Measurements from ENCODE around the gene PCNX2. TPM values are rescaled to one million over a fixed set of nuclear protein-coding genes. Genes with fewer than 3 reads are reported as not detected.
A peak's percentile ranks its signal among the peaks of the same experiment; 100 is the strongest.

PCNX2 gene
- total RNA-seq, 1 experiment from 2014 or later, result 11.0 TPM

DNA sequence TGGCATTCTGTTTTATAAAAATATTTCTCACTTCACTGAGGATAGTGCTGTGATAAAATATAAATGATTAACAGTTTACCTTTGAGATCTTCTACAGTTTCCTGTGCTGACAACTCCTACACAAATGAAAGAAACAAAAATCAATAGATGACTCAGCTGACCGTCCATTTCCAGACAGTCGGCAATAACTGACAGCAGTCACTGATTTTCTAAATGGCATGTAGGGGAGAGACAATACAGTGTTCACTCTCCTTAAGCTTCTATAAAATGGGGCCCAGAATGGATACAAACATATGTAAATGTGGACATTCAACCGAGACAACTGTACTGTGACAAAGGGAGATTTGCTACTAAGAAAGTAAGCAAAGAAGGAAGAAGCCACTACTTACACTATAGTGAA is 34.3 kb downstream of the PCNX2 start:
- H3K4me1 ChIP-seq (replicated peaks), result no peaks in the 10 kb centered on the region
- H3K4me3 ChIP-seq, result no peak overlapping the region
- H3K27me3 ChIP-seq (replicated peaks), result no peaks in the 10 kb centered on the region
- no peak overlapping the region for H3K27ac ChIP-seq
- peaks cover 26% of the 10 kb centered on the region for H3K36me3 ChIP-seq
- H3K9me3 ChIP-seq (replicated peaks), result no peaks in the 10 kb centered on the region
- DNase-seq (ENCODE audit: low read depth in 1 of 2, low spot score in 2 of 2), result no peak

DNA sequence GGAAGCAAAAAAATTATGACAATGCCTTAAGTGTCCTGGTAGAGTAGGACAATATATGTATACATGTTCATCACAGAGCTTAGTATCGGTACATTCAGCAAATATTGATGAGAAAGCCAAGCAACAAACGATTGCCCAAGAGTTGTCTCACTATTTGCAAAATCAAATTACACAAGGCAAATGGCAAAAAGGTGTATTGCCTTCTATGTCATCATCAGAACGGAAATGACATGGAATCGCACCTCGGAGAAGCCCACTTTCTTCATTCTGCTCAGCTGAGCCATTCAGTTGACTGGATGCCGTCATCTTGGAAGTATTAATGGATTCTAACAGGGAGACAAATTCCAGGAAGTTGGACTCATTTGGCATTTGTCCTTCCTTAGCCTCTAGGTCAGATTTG is 37.7 kb downstream of the PCNX2 start:
- H3K27me3 ChIP-seq (replicated peaks), result no peaks in the 10 kb centered on the region
- no peak for DNase-seq (ENCODE audit: low read depth in 1 of 2, low spot score in 2 of 2)

DNA sequence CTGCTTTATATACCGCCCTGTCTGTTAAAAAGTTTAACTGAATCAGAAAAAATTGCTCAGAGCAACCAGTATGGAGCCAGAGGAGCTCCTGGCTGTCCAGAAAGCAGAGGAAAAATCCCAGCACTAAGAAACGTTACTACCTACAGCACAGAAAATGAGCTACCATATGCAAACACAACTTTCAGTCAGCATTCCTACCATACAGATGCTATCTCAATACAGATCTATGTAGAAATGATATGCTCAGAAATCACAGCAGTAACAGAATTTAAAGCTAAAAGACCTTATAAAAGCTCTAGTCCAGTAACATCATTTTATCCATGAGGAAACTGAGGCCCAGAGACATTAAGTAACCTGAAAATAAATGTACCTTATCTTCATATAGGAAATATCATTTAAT is 38.7 kb downstream of the PCNX2 start:
- H3K27ac ChIP-seq, result no peak overlapping the region
- H3K9me3 ChIP-seq (replicated peaks), result no peaks in the 10 kb centered on the region
- no peak for DNase-seq (ENCODE audit: low read depth in 1 of 2, low spot score in 2 of 2)
- peaks cover 23% of the 10 kb centered on the region for H3K4me1 ChIP-seq (replicated peaks)
- peaks cover 33% of the 10 kb centered on the region for H3K36me3 ChIP-seq
- no peaks in the 10 kb centered on the region for H3K27me3 ChIP-seq (replicated peaks)
- no peak overlapping the region for H3K4me3 ChIP-seq

More for the DNA sequence above, 37.7 kb downstream of the PCNX2 start:
- Histone ChIP-seq H3K4me3 (no peak overlapping the region), H3K4me1 (replicated peaks) (peaks cover 23% of the 10 kb centered on the region), H3K27ac (no peak overlapping the region), H3K9me3 (replicated peaks) (no peaks in the 10 kb centered on the region), H3K36me3 (peaks cover 26% of the 10 kb centered on the region)

DNA sequence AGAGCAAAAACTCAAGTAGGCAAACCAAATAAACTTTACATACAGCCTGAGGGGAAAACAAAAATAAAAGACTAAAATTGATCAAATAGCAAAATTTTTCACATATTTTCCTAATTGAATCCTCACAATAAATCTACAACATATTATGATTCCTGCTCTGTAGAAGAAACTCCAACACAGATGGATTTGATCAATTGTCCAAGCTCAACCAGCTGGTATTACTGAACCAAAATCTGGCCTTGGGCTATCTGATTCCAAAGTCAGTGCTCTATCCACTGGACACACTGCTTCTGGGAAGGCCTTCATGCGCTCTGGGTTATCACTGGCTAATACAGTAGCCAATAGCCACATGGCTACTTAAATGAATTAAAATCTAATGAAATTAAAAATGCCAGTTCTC is 39.3 kb downstream of the PCNX2 start:
- Histone ChIP-seq H3K27ac (no peak overlapping the region), H3K4me1 (replicated peaks) (peaks cover 23% of the 10 kb centered on the region), H3K27me3 (replicated peaks) (no peaks in the 10 kb centered on the region), H3K4me3 (no peak overlapping the region), H3K36me3 (peaks cover 32% of the 10 kb centered on the region), H3K9me3 (replicated peaks) (no peaks in the 10 kb centered on the region)
- no peak for DNase-seq (ENCODE audit: low read depth in 1 of 2, low spot score in 2 of 2)

DNA sequence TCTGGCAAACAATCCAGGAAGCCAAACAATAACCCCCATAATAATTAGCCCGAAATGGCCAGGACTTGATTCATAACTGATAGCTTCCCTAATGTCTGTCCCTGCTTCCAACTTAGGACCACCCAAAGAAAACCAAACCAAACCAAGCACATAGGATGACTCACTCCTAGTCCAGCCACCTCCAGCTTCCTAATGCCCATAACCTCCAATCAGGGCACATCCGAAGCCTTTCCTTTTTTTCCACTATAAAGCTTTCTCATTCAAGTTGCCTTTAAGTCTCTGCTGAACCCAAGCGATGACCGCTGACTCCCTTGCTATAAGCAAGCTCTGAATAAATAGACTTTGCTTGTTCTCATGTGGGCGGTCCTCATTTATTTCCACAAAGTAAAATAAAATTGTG is 40.4 kb downstream of the PCNX2 start:
- no peak overlapping the region for H3K27ac ChIP-seq
- H3K27me3 ChIP-seq (replicated peaks), result no peaks in the 10 kb centered on the region
- peaks cover 41% of the 10 kb centered on the region for H3K36me3 ChIP-seq
- H3K4me1 ChIP-seq (replicated peaks), result peaks cover 23% of the 10 kb centered on the region
- peak; percentile 73 to 83 for DNase-seq (ENCODE audit: low read depth in 1 of 2, low spot score in 2 of 2)
- no peaks in the 10 kb centered on the region for H3K9me3 ChIP-seq (replicated peaks)
- H3K4me3 ChIP-seq, result no peak overlapping the region

DNA sequence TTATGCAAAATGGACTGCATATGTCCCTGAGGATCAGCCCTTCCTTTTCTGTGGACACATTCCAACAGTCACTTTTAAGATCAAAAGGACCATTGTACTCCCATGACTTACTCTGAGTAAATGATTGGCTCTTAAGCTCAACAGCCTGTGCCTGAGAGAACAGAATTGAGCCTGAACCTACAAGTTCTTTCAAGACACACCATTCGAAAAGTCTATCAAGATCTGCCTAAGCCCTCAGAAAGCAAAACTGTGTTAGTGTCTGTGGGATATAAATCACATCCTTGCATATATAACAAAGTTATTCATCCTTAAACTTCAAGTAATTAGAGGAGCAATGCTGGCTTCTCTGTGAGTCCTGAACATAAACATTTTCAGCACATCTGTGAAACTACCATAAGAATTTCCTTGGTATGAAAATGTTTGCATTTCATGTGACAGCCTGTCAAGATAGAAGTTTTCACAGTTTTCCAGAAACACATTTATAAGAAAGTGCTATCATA is 41.6 kb downstream of the PCNX2 start:
- Histone ChIP-seq H3K9me3 (replicated peaks) (no peaks in the 10 kb centered on the region), H3K4me3 (no peak overlapping the region), H3K27me3 (replicated peaks) (no peaks in the 10 kb centered on the region), H3K36me3 (peaks cover 38% of the 10 kb centered on the region), H3K4me1 (replicated peaks) (peaks cover 23% of the 10 kb centered on the region), H3K27ac (no peak overlapping the region)
- DNase-seq (ENCODE audit: low read depth in 1 of 2, low spot score in 2 of 2), result peak in 1 of 2 experiments; percentile 10

DNA sequence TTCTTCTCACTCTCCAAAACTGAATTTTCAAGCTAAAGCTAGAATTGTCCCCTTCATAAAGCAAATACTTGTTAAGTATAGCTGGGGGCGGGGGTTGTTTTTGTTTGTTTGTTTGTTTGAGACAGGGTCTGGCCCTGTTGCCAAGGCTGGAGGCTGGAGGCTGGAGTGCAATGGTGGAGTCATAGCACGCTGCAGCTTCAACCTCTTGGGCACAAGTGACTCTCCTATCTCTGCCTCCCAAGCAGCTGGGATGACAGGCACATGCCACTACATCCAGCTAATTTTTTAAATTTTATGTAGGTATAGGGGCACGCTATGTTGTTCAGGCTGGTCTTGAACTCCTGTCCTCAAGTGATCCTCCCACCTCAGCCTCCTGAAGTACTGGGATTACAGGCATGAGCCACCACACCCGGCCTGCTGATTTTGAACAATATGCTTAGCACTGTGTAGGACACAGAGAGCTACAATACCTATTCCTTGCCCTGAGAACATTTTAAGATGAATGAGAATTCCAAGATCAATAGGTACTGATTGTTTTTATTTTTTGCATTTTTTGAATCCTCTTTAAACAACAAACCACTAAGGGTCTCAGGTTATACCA is 42.2 kb downstream of the PCNX2 start:
- H3K9me3 ChIP-seq (replicated peaks), result no peaks in the 10 kb centered on the region
- peaks cover 32% of the 10 kb centered on the region for H3K36me3 ChIP-seq
- H3K27me3 ChIP-seq (replicated peaks), result no peaks in the 10 kb centered on the region
- H3K27ac ChIP-seq, result no peak overlapping the region
- DNase-seq (ENCODE audit: low read depth in 1 of 2, low spot score in 2 of 2), result no peak
- H3K4me1 ChIP-seq (replicated peaks), result peaks cover 23% of the 10 kb centered on the region
- H3K4me3 ChIP-seq, result no peak overlapping the region

DNA sequence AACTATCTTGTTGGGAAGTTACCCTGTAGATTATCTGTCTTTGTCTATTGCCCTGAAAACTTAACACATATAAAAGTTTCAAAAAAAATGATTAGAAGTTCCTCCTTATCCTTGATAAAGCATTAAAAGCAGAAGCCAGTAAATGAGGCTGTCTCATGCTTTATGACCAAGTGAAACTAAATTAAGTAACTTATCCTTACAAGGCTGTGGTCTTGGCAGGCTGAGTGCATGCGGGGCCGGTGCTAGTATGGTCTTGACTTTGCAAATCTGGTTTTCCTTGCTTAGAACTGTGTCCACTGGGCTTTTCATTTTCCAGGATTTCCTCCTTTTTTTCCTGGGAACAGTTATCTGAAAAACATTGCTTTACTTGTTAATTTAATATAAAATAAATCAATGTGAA is 43.1 kb downstream of the PCNX2 start:
- no peak for DNase-seq (ENCODE audit: low read depth in 1 of 2, low spot score in 2 of 2)
- peaks cover 23% of the 10 kb centered on the region for H3K36me3 ChIP-seq
- H3K27ac ChIP-seq, result no peak overlapping the region
- H3K9me3 ChIP-seq (replicated peaks), result no peaks in the 10 kb centered on the region
- H3K4me1 ChIP-seq (replicated peaks), result peaks cover 23% of the 10 kb centered on the region
- no peaks in the 10 kb centered on the region for H3K27me3 ChIP-seq (replicated peaks)
- no peak overlapping the region for H3K4me3 ChIP-seq

DNA sequence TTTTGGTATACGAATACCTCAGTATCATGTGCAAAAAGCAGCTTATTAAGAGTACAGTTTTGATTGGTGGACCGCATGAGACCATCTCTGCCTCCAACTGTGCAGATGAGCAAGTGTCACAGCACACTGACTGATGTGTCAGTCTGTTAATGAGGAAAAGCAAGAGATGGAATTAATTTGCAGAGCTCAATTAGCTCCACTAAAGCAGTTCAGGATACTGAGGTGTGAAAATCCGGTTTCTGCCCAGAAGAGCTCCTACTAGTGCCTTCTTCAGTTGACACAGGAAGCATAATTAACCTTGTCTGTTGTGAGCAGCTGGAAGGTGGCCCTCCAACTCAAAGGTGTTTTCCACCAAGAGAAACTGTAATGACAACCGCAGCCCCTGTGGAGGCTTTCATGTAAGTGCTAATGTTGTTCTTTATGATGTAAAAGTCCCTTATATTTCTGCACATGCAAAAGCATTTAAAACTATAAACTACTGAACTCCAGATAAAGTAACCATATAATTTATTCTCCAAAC is 44.3 kb downstream of the PCNX2 start:
- no peaks in the 10 kb centered on the region for H3K27me3 ChIP-seq (replicated peaks)
- no peak overlapping the region for H3K4me3 ChIP-seq
- H3K4me1 ChIP-seq (replicated peaks), result peaks cover 23% of the 10 kb centered on the region
- no peaks in the 10 kb centered on the region for H3K9me3 ChIP-seq (replicated peaks)
- DNase-seq (ENCODE audit: low read depth in 1 of 2, low spot score in 2 of 2), result no peak
- no peak overlapping the region for H3K27ac ChIP-seq
- peaks cover 19% of the 10 kb centered on the region for H3K36me3 ChIP-seq

DNA sequence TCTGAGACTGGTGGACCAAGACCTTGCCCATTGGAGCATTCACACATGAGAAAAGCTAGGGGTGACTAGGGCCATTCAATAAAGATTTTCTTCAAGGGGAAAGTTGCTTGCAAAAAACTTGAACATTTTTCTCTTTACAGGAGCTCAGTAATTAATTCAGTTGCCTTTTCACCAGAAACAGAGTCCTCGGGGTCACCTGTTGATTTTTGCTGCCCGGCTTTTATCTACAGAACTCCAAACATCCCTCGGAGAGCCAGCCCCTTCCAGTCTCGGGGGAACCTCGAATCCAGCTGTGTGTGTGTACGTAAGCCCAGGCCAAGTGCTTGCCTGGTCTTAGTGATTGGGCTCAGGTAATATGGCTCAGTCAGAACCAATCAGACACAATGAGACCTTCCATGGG is 47.5 kb downstream of the PCNX2 start:
- Histone ChIP-seq H3K27ac (no peak overlapping the region), H3K36me3 (peaks cover 19% of the 10 kb centered on the region), H3K4me1 (replicated peaks) (no peaks in the 10 kb centered on the region), H3K27me3 (replicated peaks) (no peaks in the 10 kb centered on the region), H3K9me3 (replicated peaks) (no peaks in the 10 kb centered on the region), H3K4me3 (no peak overlapping the region)
- DNase-seq (ENCODE audit: low read depth in 1 of 2, low spot score in 2 of 2), result no peak

DNA sequence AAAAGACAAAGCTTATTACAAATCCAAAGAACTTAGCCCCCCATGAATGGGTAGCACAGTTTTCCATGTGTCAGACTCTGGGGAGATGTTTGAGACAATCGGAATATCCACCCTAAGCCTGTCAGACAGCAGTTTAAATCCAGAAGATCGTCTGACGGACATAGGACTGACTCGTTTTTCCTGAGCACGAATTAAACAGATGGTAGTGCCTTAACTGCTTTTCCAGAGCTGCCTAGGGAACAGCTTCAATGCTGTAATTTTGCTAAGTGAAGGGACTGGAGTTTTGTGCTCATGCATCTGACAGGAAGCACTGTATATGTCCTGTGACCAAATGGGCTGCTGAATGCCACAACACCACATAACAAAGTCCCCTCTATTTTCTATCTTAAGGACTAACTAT is 48.6 kb downstream of the PCNX2 start:
- no peak for DNase-seq (ENCODE audit: low read depth in 1 of 2, low spot score in 2 of 2)
- Histone ChIP-seq H3K36me3 (peaks cover 15% of the 10 kb centered on the region), H3K4me1 (replicated peaks) (peaks cover 3% of the 10 kb centered on the region; the same call in 1 of the 2 replicates), H3K4me3 (no peak overlapping the region), H3K27me3 (replicated peaks) (no peaks in the 10 kb centered on the region), H3K9me3 (replicated peaks) (no peaks in the 10 kb centered on the region), H3K27ac (no peak overlapping the region)

DNA sequence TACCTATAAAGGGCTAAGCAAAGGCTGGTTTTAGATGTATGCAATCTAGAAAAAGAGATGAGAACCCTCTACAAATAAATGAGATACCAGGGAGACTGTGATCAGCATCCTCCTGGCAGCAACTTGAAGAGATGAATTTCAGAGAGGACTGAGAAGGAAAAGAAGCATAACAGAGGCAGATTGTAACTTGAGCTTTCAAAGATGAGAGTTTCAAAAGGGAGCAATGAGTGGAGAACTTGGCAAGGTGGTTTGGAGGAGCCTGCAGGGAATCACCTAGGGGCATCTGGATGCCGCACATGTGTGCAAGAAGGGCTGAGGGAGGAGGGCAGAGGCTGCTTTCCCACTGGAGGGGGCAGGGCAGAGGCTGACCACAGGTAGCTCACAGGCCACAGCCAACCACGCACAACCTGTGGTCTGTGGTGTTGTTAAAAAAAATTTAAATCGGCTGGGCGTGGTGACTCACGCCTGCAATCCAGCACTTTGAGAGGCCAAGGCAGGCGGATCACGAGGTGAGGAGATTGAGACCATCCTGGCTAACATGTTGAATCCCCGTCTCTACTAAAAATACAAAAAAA is 50.2 kb downstream of the PCNX2 start:
- peaks cover 8% of the 10 kb centered on the region; the same call in 1 of the 2 replicates for H3K4me1 ChIP-seq (replicated peaks)
- no peak overlapping the region for H3K4me3 ChIP-seq
- no peak for DNase-seq (ENCODE audit: low read depth in 1 of 2, low spot score in 2 of 2)
- H3K9me3 ChIP-seq (replicated peaks), result no peaks in the 10 kb centered on the region
- peaks cover under 1% of the 10 kb centered on the region; the same call in 1 of the 2 replicates for H3K36me3 ChIP-seq
- H3K27ac ChIP-seq, result no peak overlapping the region
- no peaks in the 10 kb centered on the region for H3K27me3 ChIP-seq (replicated peaks)

DNA sequence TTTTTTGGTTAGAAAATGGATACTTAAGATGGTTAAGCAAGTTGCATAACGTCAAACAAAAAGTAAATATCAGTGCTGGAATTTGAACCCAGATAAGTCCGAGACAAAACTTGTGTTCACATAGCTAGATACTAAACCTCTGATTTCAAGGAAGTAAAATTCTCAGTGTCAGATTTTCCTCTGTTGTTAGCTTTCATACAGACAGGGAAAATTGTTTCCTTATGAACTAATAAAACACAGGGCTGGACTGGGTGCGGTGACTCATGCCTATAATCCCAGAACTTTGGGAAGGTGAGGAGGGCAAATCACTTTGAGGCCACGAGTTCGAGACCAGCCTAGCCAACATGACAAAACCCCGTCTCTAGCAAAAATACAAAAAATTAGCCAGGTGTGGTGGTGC is 51.3 kb downstream of the PCNX2 start:
- no peak for DNase-seq (ENCODE audit: low read depth in 1 of 2, low spot score in 2 of 2)
- H3K9me3 ChIP-seq (replicated peaks), result no peaks in the 10 kb centered on the region

DNA sequence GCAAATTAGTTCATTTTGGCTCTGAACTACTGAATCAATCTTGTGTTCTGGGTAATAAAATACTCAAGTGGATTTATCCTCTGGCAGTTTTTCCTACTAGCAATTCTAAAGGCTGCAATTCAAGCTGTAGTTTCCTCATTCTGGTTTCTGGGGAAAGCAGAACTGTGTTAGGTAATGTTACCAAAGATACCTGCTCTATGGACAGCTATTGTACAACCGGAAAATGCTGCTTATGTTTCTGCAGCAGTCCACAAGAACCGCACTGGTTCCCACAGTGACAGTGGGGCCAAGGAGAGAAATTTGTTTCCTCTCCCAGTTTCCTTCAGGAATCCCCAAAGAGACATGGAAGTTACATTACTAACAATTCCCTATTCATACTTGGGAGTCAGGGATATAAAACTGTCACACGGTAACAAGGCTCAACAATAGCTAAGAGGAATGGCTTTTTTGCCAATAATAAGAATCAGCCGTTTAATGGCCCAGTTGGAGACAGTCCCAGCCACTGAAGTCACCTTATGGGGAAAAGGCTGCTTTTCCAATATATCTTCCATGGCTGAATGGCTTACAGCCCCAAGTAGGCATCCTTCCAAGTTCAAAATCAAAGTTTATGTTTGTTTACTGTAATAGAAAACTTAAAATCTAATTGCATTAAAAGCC is 52.6 kb downstream of the PCNX2 start:
- no peak overlapping the region for H3K4me3 ChIP-seq
- H3K36me3 ChIP-seq, result no peaks in the 10 kb centered on the region
- no peak overlapping the region for H3K27ac ChIP-seq
- no peaks in the 10 kb centered on the region for H3K9me3 ChIP-seq (replicated peaks)
- DNase-seq (ENCODE audit: low read depth in 1 of 2, low spot score in 2 of 2), result no peak
- peaks cover 8% of the 10 kb centered on the region; the same call in 1 of the 2 replicates for H3K4me1 ChIP-seq (replicated peaks)
- no peaks in the 10 kb centered on the region for H3K27me3 ChIP-seq (replicated peaks)

More for the DNA sequence above, 51.3 kb downstream of the PCNX2 start:
- H3K36me3 ChIP-seq, result no peaks in the 10 kb centered on the region
- H3K27me3 ChIP-seq (replicated peaks), result no peaks in the 10 kb centered on the region
- H3K4me3 ChIP-seq, result no peak overlapping the region
- no peak overlapping the region for H3K27ac ChIP-seq
- peaks cover 8% of the 10 kb centered on the region; the same call in 1 of the 2 replicates for H3K4me1 ChIP-seq (replicated peaks)
